Thoracic aorta (tissue), 2 donors: Measurements from ENCODE around the gene PALMD. TPM values are rescaled to one million over a fixed set of nuclear protein-coding genes. Genes with fewer than 3 reads are reported as not detected.

ENCODE experiments used
- ATAC-seq: fragments of 150-250 bp; one replicate; pipeline ENCODE4 v1.8.0; 2017; ENCODE audit warnings: low read depth; ENCODE audit not compliant: insufficient number of reproducible peaks, low FRiP score
- DNase-seq: peaks from one replicate; pipeline ENCODE4 v3.0.0-alpha.2; 2020; ENCODE audit warnings: low spot score
- H3K27ac ChIP-seq, 2 donors: fragments of 200-600 bp; sonication (generic); 1 replicate in 1 of 2; 2 replicates in 1 of 2; pipeline ENCODE4 v1.5.1; 2016; ENCODE audit warnings: mild to moderate bottlenecking in 2 of 2, moderate library complexity in 2 of 2
- H3K27me3 ChIP-seq: fragments of 200-600 bp; sonication (generic); replicated peaks from 2 replicates; pipeline ENCODE4 v1.6.0; 2016; ENCODE audit warnings: mild to moderate bottlenecking; ENCODE audit not compliant: insufficient read depth
- H3K36me3 ChIP-seq: fragments of 200-600 bp; sonication (generic); one replicate; pipeline ENCODE4 v1.5.1; 2016
- H3K4me1 ChIP-seq, 2 donors: fragments of 200-600 bp; sonication (generic); 1 replicate in 1 of 2; 2 replicates in 1 of 2; pipeline versions ENCODE4 v1.5.1 to v1.6.0; 2016; ENCODE audit warnings: low read depth in 2 of 2, mild to moderate bottlenecking in 1 of 2; ENCODE audit not compliant: control insufficient read depth in 1 of 2
- H3K4me3 ChIP-seq: fragments of 200-600 bp; sonication (generic); 2 replicates; pipeline ENCODE4 v1.5.1; 2016; ENCODE audit warnings: mild to moderate bottlenecking
- H3K9me3 ChIP-seq: fragments of 200-600 bp; sonication (generic); 2 replicates; pipeline ENCODE4 v1.5.1; 2016
- CTCF ChIP-seq: fragments of 200-600 bp; sonication (generic); IDR thresholded peaks from one replicate; pipeline ENCODE4 v1.5.1; 2019; ENCODE audit warnings: antibody characterized with exemption
- total RNA-seq, 2 donors: library from RNA; depleted of rRNA; stranded (reverse); fragments of >200 nt; gene quantifications; one replicate each; pipeline versions ENCODE4 v1.1.0 to v1.2.3, GENCODE V29; 2016

Gene PALMD
- total RNA-seq, 2 donors from 2014 or later, result 23.3 to 24.1 TPM

GRCh38 chr1:99640672-99641071 is 5.2 kb upstream of the PALMD start:
- Histone ChIP-seq H3K27me3 (no peaks in the 10 kb centered on the region), H3K36me3 (no peaks in the 10 kb centered on the region), H3K9me3 (no peaks in the 10 kb centered on the region), H3K4me1 (peaks cover 0 to 5% of the 10 kb centered on the region in 2 donors), H3K4me3 (no peak overlapping the region), H3K27ac (no peak overlapping the region)
- DNase-seq, result no peak
- ATAC-seq, result no peak
- TF ChIP-seq CTCF, result no peak

- TF ChIP-seq CTCF, result no peak
- no peaks in the 10 kb centered on the region for H3K27me3 ChIP-seq
Observed at GRCh38 chr1:99641558-99641957, 4.4 kb upstream of the PALMD start.

GRCh38 chr1:99642053-99642452 is 3.9 kb upstream of the PALMD start:
- no peak for DNase-seq
- no peak overlapping the region for H3K4me3 ChIP-seq
- H3K4me1 ChIP-seq, result peaks cover 0 to 16% of the 10 kb centered on the region in 2 donors
- no peaks in the 10 kb centered on the region for H3K36me3 ChIP-seq
- no peak for TF ChIP-seq CTCF
- H3K27ac ChIP-seq, result no peak overlapping the region
- no peaks in the 10 kb centered on the region for H3K9me3 ChIP-seq
- H3K27me3 ChIP-seq, result no peaks in the 10 kb centered on the region
- ATAC-seq, result no peak

More at GRCh38 chr1:99641558-99641957, 4.4 kb upstream of the PALMD start:
- H3K4me3 ChIP-seq, result no peak overlapping the region
- no peaks in the 10 kb centered on the region for H3K36me3 ChIP-seq
- H3K27ac ChIP-seq, result no peak overlapping the region
- DNase-seq, result no peak
- H3K9me3 ChIP-seq, result no peaks in the 10 kb centered on the region
- ATAC-seq, result no peak
- H3K4me1 ChIP-seq, result peaks cover 0 to 14% of the 10 kb centered on the region in 2 donors

GRCh38 chr1:99643021-99643779 is 2.7 kb upstream of the PALMD start:
- Histone ChIP-seq H3K4me3 (no peak overlapping the region), H3K27ac (no peak overlapping the region), H3K36me3 (no peaks in the 10 kb centered on the region), H3K4me1 (peaks cover 0 to 16% of the 10 kb centered on the region in 2 donors), H3K9me3 (no peaks in the 10 kb centered on the region), H3K27me3 (no peaks in the 10 kb centered on the region)
- DNase-seq (no peak), ATAC-seq (no peak)
- TF ChIP-seq CTCF, result no peak

GRCh38 chr1:99644279-99645004 is 1.5 kb upstream of the PALMD start:
- H3K36me3 ChIP-seq, result no peaks in the 10 kb centered on the region
- no peak for TF ChIP-seq CTCF
- H3K4me3 ChIP-seq, result no peak overlapping the region
- H3K4me1 ChIP-seq, result peaks cover 0 to 16% of the 10 kb centered on the region in 2 donors
- H3K9me3 ChIP-seq, result no peaks in the 10 kb centered on the region
- no peak overlapping the region for H3K27ac ChIP-seq
- no peak for DNase-seq
- no peak for ATAC-seq
- no peaks in the 10 kb centered on the region for H3K27me3 ChIP-seq
